ENCODE data around the gene DDX25.
"Not testable (repeated sequence)": the region's sequence is repeated elsewhere in the genome, so short reads cannot be mapped to it uniquely, and the experiment has no call there.

Gene DDX25

DNA sequence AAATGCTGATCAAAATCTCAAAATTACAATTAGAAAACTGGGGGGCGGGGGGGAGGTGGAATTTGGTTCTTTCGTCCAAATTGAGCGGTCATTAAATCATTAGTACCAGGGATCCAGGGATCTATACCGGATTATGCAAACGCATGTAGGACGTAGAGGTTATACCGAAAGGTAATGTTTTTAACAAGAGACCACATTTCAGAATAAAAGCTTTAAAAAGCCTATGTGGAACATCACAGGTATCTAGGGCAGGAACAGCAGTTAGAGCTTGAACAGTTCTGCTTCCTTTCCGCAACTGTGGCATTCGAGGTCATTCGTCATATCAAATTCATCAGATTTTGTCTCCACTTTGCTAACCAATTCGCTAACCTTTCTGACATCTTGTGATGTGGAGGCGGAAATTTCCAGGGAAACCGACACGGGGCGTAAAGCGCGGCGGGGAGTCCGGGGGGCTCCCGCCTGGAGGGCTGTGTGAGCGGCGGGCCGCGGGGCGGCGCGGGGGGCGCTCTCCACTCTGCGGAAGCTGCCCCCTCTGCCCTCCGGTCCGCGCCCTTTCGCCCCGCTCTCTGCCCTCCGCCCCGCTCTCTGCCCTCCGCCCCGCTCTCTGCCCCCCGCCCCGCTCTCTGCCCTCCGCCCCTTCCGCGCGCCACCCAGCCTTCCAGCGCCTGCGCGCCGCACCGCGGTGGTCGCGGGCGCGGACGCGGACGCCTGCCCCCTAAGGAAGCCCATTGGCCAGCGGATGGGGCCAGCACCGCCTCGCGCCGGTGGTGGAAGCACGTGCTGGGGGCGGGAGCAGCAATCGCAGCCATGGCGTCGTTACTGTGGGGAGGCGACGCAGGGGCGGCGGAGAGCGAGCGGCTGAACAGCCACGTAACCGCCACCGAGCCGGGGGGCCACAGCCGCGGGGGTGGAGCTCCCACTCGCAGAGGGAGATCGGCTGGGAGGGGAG lies at the start of gene DDX25:
Gene DDX25 (plus strand): TSS at position 798 of the 949 bp plus-strand sequence. CDS start 10 bp downstream, at position 808.
- no peak for DNase-seq (ENCODE audit: low read depth in 2 of 2)

DNA sequence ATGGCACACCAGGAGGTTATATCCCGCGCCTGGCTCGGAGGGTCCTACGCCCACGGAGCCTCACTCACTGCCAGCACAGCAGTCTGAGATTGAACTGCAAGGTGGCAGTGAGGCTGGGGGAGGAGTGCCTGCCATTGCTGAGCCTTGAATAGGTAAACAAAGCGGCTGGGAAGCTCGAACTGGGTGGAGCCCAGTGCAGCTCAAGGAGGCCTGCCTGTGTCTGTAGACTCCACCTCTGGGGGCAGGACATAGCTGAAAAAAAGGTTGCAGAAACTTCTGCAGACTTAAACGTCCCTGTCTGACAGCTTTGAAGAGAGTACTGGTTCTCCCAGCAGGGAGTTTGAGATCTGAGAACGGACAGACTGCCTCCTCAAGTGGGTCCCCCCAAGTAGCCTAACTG lies 46.6 kb upstream of the DDX25 start:
- DNase-seq (ENCODE audit: low read depth in 2 of 2): not testable (repeated sequence)

DNA sequence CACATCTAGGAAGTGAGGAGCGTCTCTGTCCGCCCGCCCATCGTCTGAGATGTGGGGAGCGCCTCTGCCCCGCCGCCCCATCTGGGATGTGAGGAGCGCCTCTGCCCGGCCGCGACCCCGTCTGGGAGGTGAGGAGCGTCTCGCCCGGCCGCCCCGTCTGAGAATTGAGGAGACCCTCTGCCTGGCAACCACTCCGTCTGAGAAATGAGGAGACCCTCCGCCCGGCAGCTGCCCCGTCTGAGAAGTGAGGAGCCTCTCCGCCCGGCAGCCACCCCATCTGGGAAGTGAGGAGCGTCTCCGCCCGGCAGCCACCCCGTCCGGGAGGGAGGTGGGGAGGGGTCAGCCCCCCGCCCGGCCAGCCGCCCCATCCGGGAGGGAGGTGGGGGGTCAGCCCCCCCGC lies 41.5 kb upstream of the DDX25 start:
- not testable (repeated sequence) for DNase-seq (ENCODE audit: low read depth in 2 of 2)

DNA sequence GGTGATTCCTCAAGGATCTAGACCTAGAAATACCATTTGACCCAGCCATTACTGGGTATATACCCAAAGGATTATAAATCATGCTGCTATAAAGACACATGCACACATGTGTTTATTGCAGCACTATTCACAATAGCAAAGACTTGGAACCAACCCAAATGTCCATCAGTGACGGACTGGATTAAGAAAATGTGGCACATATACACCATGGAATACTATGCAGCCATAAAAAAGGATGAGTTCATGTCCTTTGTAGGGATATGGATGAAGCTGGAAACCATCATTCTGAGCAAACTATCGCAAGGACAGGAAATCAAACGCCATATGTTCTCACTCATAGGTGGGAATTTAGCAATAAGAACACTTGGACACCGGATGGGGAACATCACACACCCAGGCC lies 39.0 kb upstream of the DDX25 start:
- not testable (repeated sequence) for DNase-seq (ENCODE audit: low read depth in 2 of 2)

DNA sequence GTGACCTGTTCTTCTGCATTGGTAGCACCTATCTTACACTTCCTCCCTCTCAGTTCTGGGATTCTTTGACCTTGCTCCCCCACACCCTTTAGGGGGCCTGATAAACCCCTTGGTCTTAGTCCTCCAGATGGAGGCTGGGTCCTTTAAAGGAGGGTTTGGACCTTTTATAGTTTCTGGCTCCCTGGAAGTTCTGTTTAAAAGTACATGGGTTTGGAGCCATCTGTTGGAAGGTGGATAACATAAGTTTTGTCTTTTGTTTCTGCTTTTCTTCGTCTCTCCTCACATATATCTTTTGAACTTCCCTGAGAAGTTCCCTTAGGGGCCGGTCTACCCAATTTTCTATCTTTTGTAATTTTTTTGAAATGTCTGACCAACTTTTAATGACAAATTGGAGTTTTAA lies 34.8 kb upstream of the DDX25 start:
- no peak for DNase-seq (ENCODE audit: low read depth in 2 of 2)

DNA sequence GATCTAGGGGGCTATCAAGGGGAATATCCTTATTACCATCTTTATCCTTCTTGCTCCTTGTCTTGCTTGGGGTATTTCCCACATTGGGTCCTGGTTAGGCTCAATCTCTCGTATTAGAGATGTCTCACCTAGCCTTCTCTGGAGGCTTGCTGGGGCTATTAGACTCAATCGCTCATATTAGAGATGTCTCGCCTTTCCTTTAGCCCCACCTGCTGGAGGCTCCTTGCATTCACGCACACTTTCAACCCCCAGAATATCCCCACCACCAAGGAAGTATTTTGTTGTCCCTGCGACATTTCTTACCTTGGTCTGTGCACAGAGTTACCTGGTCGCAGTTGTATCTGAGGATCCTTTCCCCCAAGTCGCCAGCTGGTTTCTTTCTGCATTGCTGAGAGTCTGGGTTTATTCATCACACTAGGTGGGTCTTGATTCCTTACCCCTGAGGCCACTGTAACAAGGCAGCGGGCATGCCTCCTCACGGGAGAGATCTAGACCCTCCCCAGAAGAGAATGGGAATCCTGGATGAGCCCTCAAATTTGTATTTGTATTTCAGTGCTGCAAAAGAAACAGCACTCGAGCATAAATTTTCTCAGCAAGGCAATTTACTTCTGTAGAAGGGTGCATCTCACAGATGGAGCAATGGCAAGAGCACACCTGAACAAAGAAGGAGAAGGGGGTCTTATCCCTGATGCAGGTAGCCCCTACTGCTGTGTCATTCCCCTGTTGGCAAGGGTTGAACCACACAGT lies 32.7 kb upstream of the DDX25 start:
- no peak for DNase-seq (ENCODE audit: low read depth in 2 of 2)

DNA sequence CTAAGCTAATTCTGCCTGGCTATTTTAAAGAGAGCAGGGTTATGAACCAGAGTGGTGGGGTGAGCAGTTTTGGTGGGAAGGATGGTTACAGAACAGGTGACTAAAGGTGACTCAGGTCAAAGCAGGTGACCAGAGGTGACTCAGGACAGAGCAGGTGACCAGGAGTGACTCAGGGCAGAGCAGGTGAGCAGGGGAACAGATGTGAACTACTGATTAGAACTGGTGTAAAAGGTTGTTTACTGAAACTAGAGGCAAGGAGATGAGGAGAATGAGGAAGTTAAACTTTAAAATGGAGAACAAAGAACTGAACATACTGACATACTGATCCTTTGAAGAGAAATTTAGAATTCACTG lies 32.2 kb upstream of the DDX25 start:
- DNase-seq (ENCODE audit: low read depth in 2 of 2): no peak

DNA sequence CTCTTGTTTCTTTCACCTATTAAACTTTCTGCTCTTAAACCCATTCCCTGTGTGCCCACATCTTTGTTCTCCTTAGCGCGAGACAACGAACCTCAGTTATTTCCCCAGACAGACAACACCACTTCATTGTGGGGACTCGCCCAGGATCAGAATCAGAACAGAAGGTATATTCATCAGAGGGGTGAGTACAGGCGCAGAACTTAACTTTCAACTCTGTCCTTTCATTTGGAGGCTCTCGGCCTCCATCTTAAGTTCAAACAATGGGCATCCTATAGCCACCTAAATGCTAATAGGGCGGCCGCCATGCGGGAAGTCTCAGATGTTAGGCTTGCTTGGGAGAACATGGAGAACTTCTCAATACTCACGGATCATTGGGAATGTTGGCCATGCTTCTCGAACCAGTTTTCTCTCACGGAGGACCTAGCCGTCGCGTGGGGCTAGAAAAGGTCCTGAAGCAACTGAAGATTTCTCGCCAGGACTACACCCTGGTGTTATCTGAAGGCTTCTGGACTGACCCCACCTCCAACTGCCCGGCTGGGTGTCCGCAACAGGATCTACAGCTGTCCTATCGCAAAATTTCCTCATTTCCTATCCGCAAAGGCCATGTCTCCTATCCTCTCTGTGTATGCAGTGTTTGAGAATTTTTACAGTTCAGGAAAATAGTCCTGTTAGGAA lies 30.3 kb upstream of the DDX25 start:
- DNase-seq (ENCODE audit: low read depth in 2 of 2): no peak

DNA sequence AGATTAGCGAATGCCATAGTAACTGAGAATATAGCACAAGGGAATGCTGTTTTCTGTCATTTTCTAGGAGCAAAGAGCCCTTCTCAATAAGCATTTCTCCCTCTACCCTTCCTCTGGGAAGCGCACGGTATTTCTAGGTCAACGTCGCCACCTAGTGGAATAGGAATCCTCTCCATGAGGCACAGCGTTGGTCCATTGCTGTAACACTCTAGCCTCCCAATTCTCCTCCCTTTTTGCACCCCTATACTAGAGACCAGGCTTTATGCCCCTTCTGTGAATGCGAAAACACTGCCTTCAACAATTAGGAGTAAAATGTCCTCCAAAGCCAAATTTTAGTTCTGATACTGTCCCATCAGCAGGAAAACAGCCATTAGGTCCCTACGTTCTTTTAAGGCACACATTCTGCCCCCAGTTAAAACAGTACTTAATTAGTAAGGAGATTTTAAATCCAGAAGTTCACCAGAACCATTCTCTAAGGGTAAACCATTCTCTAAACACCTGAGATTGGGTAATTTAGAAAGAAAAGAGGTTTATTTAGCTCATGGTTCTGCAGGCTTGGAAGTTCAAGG lies 29.7 kb upstream of the DDX25 start:
- DNase-seq (ENCODE audit: low read depth in 2 of 2): peak in 1 of 2 donors; percentile 23

DNA sequence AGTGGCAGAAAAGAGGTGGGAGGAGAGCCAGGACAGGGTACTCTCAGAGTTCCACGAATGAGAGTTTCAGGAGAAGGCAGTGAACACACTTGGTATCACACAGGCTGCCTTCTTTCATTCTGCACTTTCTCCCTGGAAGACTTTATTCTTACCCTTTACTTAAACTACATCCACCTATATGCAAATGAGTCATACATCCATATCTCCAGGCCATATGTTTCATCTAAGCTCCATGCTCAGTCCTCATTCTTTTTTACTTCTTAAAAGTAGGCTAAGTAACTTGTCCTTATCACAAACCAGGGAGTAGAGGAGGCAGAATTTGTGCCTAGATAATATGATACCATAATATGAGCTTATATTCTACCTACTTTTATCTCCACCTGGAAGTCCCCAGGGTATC lies 23.0 kb upstream of the DDX25 start:
- no peak for DNase-seq (ENCODE audit: low read depth in 2 of 2)

DNA sequence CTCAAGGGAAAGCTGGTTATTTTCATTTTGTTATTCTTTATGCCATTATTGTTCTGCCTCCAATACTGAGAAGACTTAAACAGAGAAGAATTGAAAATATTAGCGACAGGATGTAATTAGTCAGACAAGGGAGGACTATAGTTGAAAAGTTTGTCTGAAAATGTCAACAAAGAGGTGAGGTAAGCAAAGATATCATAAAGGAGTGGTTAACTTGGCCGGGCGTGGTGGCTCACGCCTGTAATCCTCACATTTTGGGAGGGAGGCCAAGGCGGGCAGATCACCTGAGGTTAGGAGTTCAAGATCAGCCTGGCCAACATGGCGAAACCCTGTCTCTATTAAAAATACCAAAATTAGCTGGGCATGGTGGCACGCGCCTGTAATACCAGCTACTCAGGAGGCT lies 20.9 kb upstream of the DDX25 start:
- DNase-seq (ENCODE audit: low read depth in 2 of 2): no peak

DNA sequence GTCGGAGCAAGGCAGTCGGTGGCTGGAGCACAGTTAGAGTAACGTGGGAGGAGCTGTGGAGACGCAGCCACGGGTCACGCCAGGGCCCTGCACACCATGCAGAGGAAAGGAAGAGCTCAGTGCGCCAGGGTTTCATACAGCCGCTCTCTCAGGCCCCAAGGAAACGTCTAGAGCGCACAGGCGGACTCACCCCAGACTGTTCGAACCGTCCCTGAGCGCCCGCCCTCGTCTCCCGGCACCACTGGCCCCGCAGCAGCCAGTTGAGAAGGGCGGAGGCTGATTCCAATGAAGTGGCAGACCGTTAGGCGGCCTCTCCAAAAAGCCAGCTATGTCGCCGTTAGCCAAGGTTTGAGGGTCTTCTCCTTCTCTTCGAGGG lies 17.3 kb upstream of the DDX25 start:
- DNase-seq (ENCODE audit: low read depth in 2 of 2): no peak

DNA sequence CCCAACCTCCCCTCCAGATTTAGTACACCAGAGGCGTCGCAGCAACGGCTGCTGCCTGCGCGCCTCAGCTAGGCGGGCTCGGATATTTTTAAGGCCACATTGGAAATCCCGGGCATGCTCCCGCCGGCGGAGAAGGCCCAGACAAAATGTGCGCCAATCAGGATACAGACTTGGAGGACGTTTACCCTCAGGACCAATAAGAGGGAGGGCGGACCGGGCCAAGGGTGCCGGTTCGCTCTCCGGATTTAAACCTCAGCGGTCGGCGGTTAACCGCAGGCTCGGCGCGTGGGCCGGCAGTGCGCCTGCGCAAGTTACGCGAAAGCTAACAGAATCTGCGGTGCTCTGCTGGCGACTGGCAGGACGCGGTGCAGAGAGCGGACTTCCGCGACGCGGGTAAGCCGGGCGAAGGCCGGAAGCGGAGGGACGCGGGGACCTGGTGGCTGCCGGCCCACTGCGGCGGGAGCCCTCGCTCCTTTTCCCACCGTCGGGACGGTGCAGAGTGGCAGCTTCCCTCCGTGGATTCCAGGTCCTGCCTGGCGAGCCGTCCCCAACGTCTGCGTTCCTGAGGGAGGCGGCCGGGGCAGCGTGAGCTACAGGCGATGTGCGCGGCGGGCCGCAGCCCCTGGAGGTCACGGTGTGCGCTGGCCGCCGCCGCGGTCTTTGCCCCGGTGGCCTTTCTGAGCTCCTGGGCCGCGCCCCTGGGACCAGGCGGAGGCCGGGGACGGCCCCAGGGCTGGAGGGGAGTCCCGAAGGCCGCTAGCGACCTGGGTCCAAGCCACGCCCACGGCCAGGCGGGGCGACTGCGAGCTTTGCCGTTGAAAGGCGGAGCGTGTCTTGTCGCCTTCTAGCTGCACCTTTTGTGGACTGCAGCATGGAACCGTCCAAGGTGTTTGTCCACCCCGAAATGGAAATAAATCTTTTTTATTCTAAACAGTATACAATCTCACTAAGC lies 16.7 kb upstream of the DDX25 start, which contains the start of gene HYLS1:
Gene HYLS1 (plus strand): TSS at position 296 of the 952 bp plus-strand sequence. CDS start 11,701 bp downstream, outside the sequence.
- peak; percentile 90 to 93 for DNase-seq (ENCODE audit: low read depth in 2 of 2)

DNA sequence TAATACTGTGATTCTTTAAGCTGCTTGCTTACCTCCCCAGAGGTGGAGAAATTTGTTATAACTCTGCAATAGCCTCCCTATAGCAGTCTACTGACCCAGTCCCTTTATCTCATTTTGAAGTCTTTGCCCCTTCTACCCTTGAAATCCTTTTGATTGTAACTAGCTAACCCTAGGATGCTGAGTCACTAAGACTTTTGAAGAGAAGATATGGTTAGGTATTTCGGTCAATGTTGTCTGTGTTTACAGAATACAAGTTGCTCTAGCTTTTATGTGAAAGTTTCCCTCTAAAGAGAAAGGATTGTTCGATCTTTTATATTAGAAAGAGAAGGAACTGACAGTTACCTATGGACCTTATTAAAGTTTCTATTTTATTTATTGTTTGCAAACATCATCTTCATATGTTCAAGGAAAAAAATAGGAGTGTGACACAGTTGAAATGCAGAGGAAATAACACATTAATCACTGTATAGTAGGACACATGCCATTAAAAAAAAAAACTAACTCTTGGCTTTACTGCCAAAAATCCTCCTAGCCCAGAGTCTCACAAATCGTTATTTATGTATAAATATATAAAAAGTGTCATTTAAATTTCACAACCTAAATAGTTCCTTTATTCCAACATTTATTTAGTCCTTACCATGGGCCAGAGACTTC lies 13.7 kb upstream of the DDX25 start:
- DNase-seq (ENCODE audit: low read depth in 2 of 2): no peak

DNA sequence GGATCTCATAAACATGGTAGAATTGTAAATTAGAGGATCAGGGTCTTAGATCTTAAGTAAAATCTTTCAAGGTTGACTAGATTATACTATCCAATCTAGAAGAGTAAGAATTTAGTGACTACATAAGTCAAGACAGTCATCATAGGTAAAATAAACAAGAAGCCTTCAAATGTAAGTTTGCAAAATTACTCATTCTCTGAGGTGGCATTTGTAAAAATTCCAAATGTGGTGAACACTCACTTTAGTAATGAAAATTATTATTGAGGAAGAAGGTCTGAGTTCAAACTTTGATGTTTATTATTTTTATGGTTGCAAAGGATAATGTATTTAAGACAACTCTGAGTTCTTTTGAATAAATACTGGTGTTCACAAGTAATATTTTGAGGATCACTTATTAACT lies 12.2 kb upstream of the DDX25 start:
- no peak for DNase-seq (ENCODE audit: low read depth in 2 of 2)

DNA sequence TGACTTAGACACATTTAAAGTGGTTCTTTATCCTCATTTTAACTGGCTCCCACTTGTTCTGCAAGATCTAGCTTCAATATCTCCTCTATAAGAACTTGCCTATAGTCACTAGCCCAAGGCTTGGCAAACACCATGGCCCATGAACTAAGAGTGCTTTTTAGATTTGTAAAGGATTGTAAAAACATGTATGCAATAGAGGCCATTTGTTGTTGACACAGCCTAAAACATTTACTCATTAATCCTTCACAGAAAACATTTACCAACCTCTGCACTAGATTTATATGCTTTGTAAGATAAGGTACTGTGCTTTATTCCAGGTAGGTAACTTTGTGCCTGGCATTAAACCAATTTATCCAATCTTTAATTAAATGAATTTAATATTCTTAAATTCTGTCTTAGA lies 11.3 kb upstream of the DDX25 start:
- DNase-seq (ENCODE audit: low read depth in 2 of 2): no peak

DNA sequence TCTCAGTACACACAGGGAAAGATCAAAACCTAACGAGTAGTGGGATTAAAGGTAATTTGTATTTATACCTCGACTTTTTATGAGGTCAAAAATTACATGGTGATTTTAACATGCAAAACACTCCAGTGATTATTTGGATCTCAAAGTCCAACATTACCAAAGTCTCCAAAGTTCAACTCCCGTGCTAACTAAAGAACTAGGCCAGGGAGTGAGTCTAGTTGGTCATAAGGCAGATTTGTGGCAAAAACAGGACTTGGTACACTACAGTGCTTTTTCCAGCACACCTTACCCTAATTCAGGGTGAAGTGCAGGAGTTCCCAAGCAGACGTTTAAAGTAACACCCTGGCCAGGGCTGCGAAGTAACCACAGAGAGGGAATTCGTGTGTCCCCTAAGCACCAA lies 2.4 kb upstream of the DDX25 start:
- DNase-seq (ENCODE audit: low read depth in 2 of 2): no peak

DNA sequence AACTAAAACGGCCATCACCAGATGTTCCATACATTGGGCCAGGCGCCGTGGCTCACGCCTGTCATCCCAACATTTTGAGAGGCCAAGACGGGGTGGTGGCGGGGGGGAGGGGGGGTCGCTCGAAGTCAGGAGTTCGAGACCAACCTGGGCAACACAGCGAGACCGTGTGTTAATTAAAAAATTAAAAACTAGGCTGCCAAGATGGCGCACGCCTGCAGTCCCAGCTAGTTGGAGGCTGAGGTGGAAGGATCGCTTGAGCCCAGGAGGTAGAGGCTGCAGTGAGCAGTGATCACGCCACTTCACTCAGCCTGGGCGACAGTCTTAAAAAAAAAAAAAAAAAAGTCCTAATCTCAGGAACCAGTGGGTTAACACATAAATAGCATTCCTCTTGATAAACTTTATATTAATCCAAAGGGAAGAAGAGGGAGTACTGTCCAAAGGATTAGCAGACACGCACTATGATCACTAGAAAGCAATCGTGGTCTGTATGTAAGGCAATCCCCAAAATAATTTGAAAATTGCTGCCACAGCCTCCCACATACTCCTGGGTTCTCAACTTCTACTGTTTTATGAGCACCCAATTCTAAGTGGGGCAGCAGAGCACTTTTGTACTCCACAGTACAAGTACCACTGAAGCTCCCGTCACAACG lies 1.9 kb upstream of the DDX25 start:
- DNase-seq (ENCODE audit: low read depth in 2 of 2): no peak

DNA sequence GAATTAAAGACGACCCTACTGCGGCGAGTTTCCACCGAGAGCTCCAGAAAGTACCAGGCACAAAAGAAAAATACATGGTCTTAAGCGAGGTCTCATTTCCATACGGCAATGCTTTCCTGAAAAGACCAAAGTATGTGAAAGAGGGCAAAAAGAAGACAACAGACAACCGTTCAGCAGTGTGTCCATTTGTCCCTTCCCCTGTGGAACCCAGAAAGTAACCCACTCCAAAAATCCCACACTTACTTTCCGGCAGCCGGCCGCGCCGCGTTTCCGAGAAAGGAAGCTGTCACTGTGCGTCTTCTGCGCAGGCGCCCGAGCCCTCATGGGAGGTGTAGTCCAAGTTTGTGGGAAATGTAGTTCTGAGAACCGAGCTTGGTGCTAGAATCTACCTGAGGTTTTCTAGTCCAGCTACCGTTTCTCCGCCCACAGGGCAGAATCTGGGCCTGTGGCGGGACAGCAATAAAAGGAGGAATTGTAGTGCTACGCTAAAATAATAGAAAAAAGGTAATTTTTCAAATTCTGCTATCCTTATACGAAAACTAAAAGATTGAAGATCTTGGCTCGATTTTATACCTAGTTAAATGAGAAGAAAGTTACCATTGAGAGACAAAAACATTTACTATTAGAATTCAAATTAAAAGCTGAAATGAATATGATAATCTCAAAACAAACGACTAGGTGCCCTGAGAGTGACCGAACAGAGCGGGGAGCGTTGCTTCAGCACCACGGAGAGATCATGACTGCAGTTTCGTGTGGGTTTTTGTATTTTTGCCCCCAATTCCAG lies 1.2 kb upstream of the DDX25 start, which contains the start of gene PUS3:
Gene PUS3 (minus strand): TSS at position 280 of the 784 bp plus-strand sequence. CDS start 6,922 bp downstream, outside the sequence.
- DNase-seq (ENCODE audit: low read depth in 2 of 2): peak; percentile 74 to 87

Data from stimulated activated CD4-positive, alpha-beta T cell treated with anti-CD3 and anti-CD28 coated beads, Interleukin-15, amount 100 ng/mL, for 48 hours (primary cell).